Fibroblast of lung (primary cell): ENCODE data around the gene TEX2. TPM values are rescaled to one million over a fixed set of nuclear protein-coding genes. Genes with fewer than 3 reads are reported as not detected.

Experiments
- DNase-seq, 2 donors: peaks; one replicate each; pipeline versions ENCODE4 v3.0.0 to v3.0.0-alpha.2; 2010; ENCODE audit warnings: low read depth in 2 of 2
- H2AFZ ChIP-seq: 2 replicates; pipeline ENCODE4 v1.5.1; 2012; ENCODE audit warnings: low read length, control low read depth, inconsistent platforms
- H3K27ac ChIP-seq: 2 replicates; pipeline ENCODE4 v1.5.1; 2011; ENCODE audit warnings: low read length, control low read depth; ENCODE audit not compliant: insufficient read depth
- H3K27me3 ChIP-seq: 2 replicates; pipeline ENCODE4 v1.5.1; 2011; ENCODE audit warnings: mild to moderate bottlenecking, low read length; ENCODE audit not compliant: control insufficient read depth, insufficient read depth
- H3K36me3 ChIP-seq: 2 replicates; pipeline ENCODE4 v1.5.1; 2011; ENCODE audit warnings: low read length; ENCODE audit not compliant: control insufficient read depth, insufficient read depth
- H3K4me1 ChIP-seq: 2 replicates; pipeline ENCODE4 v1.5.1; 2011; ENCODE audit warnings: low read length; ENCODE audit not compliant: control insufficient read depth, insufficient read depth; ENCODE audit errors: extremely low read depth
- H3K4me2 ChIP-seq: 2 replicates; pipeline ENCODE4 v1.5.1; 2011; ENCODE audit warnings: low read length, control low read depth; ENCODE audit not compliant: insufficient read depth; ENCODE audit errors: extremely low read depth
- H3K4me3 ChIP-seq, 4 experiments: fragments of 200-600 bp in 1 of 4; sonication (generic) in 1 of 4; replicated peaks in 1 of 4; 2 replicates each; pipeline ENCODE4 v1.5.1; 2011 to 2016; ENCODE audit warnings: low read length in 4 of 4, low read depth in 3 of 4, mild to moderate bottlenecking in 3 of 4, control low read depth in 2 of 4, inconsistent platforms in 1 of 4, mixed read lengths in 1 of 4; ENCODE audit not compliant: insufficient read depth in 1 of 4; ENCODE audit errors: control extremely low read depth in 1 of 4
- H3K79me2 ChIP-seq: 2 replicates; pipeline ENCODE4 v1.5.1; 2012; ENCODE audit warnings: mild to moderate bottlenecking, low read length, inconsistent platforms; ENCODE audit not compliant: control insufficient read depth, insufficient read depth
- H3K9ac ChIP-seq: 2 replicates; pipeline ENCODE4 v1.5.1; 2011; ENCODE audit warnings: mild to moderate bottlenecking, low read length, control low read depth; ENCODE audit not compliant: insufficient read depth
- H3K9me3 ChIP-seq: 2 replicates; pipeline ENCODE4 v1.5.1; 2012; ENCODE audit warnings: low read depth, low read length; ENCODE audit not compliant: control insufficient read depth, insufficient read depth
- H4K20me1 ChIP-seq: 2 replicates; pipeline ENCODE4 v1.5.1; 2011; ENCODE audit warnings: low read length; ENCODE audit not compliant: control insufficient read depth, insufficient read depth; ENCODE audit errors: extremely low read depth
- CTCF ChIP-seq, 2 donors: IDR thresholded peaks in 1 of 2; conservative IDR thresholded peaks in 1 of 2; 1 replicate in 1 of 2; 2 replicates in 1 of 2; pipeline ENCODE4 v1.5.1; 2011 to 2012; ENCODE audit warnings: low read length in 2 of 2, control low read depth in 1 of 2, inconsistent platforms in 1 of 2, low read depth in 1 of 2, mild to moderate bottlenecking in 1 of 2
- EZH2 ChIP-seq: IDR thresholded peaks from 2 replicates; pipeline ENCODE4 v1.5.1; 2012; ENCODE audit warnings: low read length, control low read depth, mild to moderate bottlenecking; ENCODE audit errors: missing control alignments
- polyA plus RNA-seq, 2 donors: library from polyadenylated mRNA; depleted of rRNA in 1 of 2; stranded (reverse) in 1 of 2; unstranded in 1 of 2; fragments of >200 nt; gene quantifications; 2 replicates each; pipeline ENCODE4 v1.2.1, GENCODE V29; 2011 to 2012; ENCODE audit warnings: missing spikeins in 1 of 2
- total RNA-seq: library from RNA; depleted of rRNA; stranded (reverse); fragments of >200 nt; gene quantifications from 2 replicates; pipeline ENCODE4 v1.2.1, GENCODE V29; 2014

Gene TEX2
- total and polyA plus RNA-seq, 2 donors (not counting 1 experiment from before 2014, with no cell fraction given), result 18.6 to 33.4 TPM

- peak; percentile 35 to 61 for DNase-seq
Observed at GRCh38 chr17:64147110-64148016, 115.7 kb downstream of the TEX2 start.

GRCh38 chr17:64146418-64147109 lies 116.5 kb downstream of the TEX2 start:
- Histone ChIP-seq H3K79me2 (peaks cover 8% of the 10 kb centered on the region), H3K4me1 (peaks cover 6% of the 10 kb centered on the region), H3K27me3 (no peaks in the 10 kb centered on the region), H3K27ac (peak overlapping the region; percentile 79), H4K20me1 (no peaks in the 10 kb centered on the region), H2AFZ (no peak overlapping the region), H3K4me2 (peak overlapping the region; percentile 79), H3K4me3 (peak overlapping the region; percentile 62 to 90 (median 82)), H3K36me3 (peaks cover 1% of the 10 kb centered on the region), H3K9ac (peak overlapping the region; percentile 78), H3K9me3 (no peaks in the 10 kb centered on the region)
- TF ChIP-seq EZH2, result no peak
- TF ChIP-seq CTCF (conservative IDR thresholded peaks at IDR 0.05 in 1 of 2, IDR thresholded peaks at IDR 0.05 in 1 of 2; ENCODE audit: low read depth in 1 of 2, low read length in 2 of 2), result no peak
- DNase-seq, result peak; percentile 72 to 83

More at GRCh38 chr17:64147110-64148016, 115.7 kb downstream of the TEX2 start:
- no peaks in the 10 kb centered on the region for H4K20me1 ChIP-seq
- H3K4me3 ChIP-seq, result peak overlapping the region; percentile 62 to 90 (median 82)
- peaks cover 8% of the 10 kb centered on the region for H3K79me2 ChIP-seq
- peaks cover 6% of the 10 kb centered on the region for H3K4me1 ChIP-seq
- peak overlapping the region; percentile 79 for H3K27ac ChIP-seq
- H3K9me3 ChIP-seq, result no peaks in the 10 kb centered on the region
- no peak overlapping the region for H2AFZ ChIP-seq
- H3K9ac ChIP-seq, result no peak overlapping the region
- peaks cover 1% of the 10 kb centered on the region for H3K36me3 ChIP-seq
- peak overlapping the region; percentile 79 for H3K4me2 ChIP-seq
- no peaks in the 10 kb centered on the region for H3K27me3 ChIP-seq
- TF ChIP-seq EZH2, result no peak
- TF ChIP-seq CTCF (conservative IDR thresholded peaks at IDR 0.05 in 1 of 2, IDR thresholded peaks at IDR 0.05 in 1 of 2; ENCODE audit: low read depth in 1 of 2, low read length in 2 of 2), result no peak
